Measurements from ENCODE around the gene TCEA3. TPM values are rescaled to one million over a fixed set of nuclear protein-coding genes. Genes with fewer than 3 reads are reported as not detected.

TCEA3 gene
- total and polyA plus RNA-seq, 7 donors: 26.9 to 222 (median 66.2) TPM

GRCh38 chr1:23394181-23394580 is 30.4 kb downstream of the TCEA3 start:
- Histone ChIP-seq H3K4me1 (peaks cover 0 to 33% (median 27%) of the 10 kb centered on the region in 4 donors), H3K4me3 (no peak overlapping the region), H3K27me3 (no peaks in the 10 kb centered on the region), H3K36me3 (peaks cover 0 to 12% (median 4%) of the 10 kb centered on the region in 4 donors), H3K27ac (peak overlapping the region; percentile 73 to 87 (median 77)), H3K9me3 (no peaks in the 10 kb centered on the region)
- no peak for DNase-seq
- intact Hi-C loops (cut with DNase I): no loop called here
- 72 to 85% methylated on average over 4 of the region's 4 CpGs for WGBS, 2 donors
- TF ChIP-seq POLR2A (IDR thresholded peaks at IDR 0.05) (no peak), CTCF (IDR thresholded peaks at IDR 0.05) (no peak), POLR2AphosphoS5 (IDR thresholded peaks at IDR 0.05) (peak in 3 of 4 donors; percentile 33 to 52 (median 48)), EP300 (IDR thresholded peaks at IDR 0.05) (no peak)

- peak; percentile 89 for DNase-seq
- TF ChIP-seq CTCF (IDR thresholded peaks at IDR 0.05) (no peak), POLR2AphosphoS5 (IDR thresholded peaks at IDR 0.05) (peak in 2 of 4 donors; percentile 17 to 40)
- WGBS, 2 donors: 90 to 92% methylated on average over 15 of the region's 15 CpGs
- H3K9me3 ChIP-seq: no peaks in the 10 kb centered on the region
- peaks cover 0 to 33% (median 27%) of the 10 kb centered on the region in 4 donors for H3K4me1 ChIP-seq
- H3K36me3 ChIP-seq: peaks cover 0 to 12% (median 4%) of the 10 kb centered on the region in 4 donors
- intact Hi-C loops (cut with DNase I): no loop called here
- peak overlapping the region; percentile 73 to 87 (median 77) for H3K27ac ChIP-seq
- no peaks in the 10 kb centered on the region for H3K27me3 ChIP-seq
- H3K4me3 ChIP-seq: no peak overlapping the region
Observed at GRCh38 chr1:23393706-23394105, 30.8 kb downstream of the TCEA3 start.

- Histone ChIP-seq H3K36me3 (peaks cover 0 to 5% (median 1%) of the 10 kb centered on the region in 4 donors), H3K9me3 (no peaks in the 10 kb centered on the region), H3K4me1 (peaks cover 0 to 33% (median 27%) of the 10 kb centered on the region in 4 donors), H3K27me3 (no peaks in the 10 kb centered on the region), H3K27ac (peak overlapping the region in 1 of 4 donors; percentile 87), H3K4me3 (no peak overlapping the region)
- DNase-seq: no peak
- intact Hi-C loops (cut with DNase I): no loop called here
- TF ChIP-seq CTCF (IDR thresholded peaks at IDR 0.05) (no peak), POLR2AphosphoS5 (IDR thresholded peaks at IDR 0.05) (no peak), POLR2A (IDR thresholded peaks at IDR 0.05) (no peak), EP300 (IDR thresholded peaks at IDR 0.05) (no peak)
- 84 to 87% methylated on average over 2 of the region's 2 CpGs for WGBS, 2 donors
Observed at GRCh38 chr1:23392125-23392855, 32.3 kb downstream of the TCEA3 start.

GRCh38 chr1:23389837-23390321 is 34.7 kb downstream of the TCEA3 start:
- TF ChIP-seq POLR2AphosphoS5 (IDR thresholded peaks at IDR 0.05) (no peak), EP300 (IDR thresholded peaks at IDR 0.05) (no peak), POLR2A (IDR thresholded peaks at IDR 0.05) (no peak), CTCF (IDR thresholded peaks at IDR 0.05) (no peak)
- Histone ChIP-seq H3K27me3 (no peaks in the 10 kb centered on the region), H3K4me1 (peaks cover 0 to 22% (median 18%) of the 10 kb centered on the region in 4 donors), H3K36me3 (peaks cover 0 to 12% (median 2%) of the 10 kb centered on the region in 4 donors), H3K27ac (no peak overlapping the region), H3K9me3 (no peaks in the 10 kb centered on the region), H3K4me3 (no peak overlapping the region)
- DNase-seq: no peak
- intact Hi-C loops (cut with DNase I): no loop called here
- 71 to 81% methylated on average over 9 of the region's 9 CpGs for WGBS, 2 donors

All from sigmoid colon (tissue), 7 donors.